K562 (cell line): ENCODE measurements around the gene TMEM217. TPM values are rescaled to one million over a fixed set of nuclear protein-coding genes. Genes with fewer than 3 reads are reported as not detected.

Experiments used
- ARID4B ChIP-seq: sonication (generic); formaldehyde crosslinking; IDR thresholded peaks from 2 replicates; pipeline ENCODE4 v1.8.0; 2022; ENCODE audit warnings: mild to moderate bottlenecking, missing genetic modification reagents
- CBX5 ChIP-seq: IDR thresholded peaks from 2 replicates; pipeline ENCODE4 v1.6.1; 2014; ENCODE audit warnings: low read depth, borderline replicate concordance
- CHCHD3 ChIP-seq: fragments of 250-450 bp; sonication (Bioruptor Pico); IDR thresholded peaks from 2 replicates; pipeline ENCODE4 v2.1.2; 2022; ENCODE audit warnings: mild to moderate bottlenecking
- CHD2 ChIP-seq: IDR thresholded peaks from 2 replicates; pipeline ENCODE4 v1.6.1; 2011; ENCODE audit warnings: low read depth, low read length
- GABPA ChIP-seq: fragments of 200-800 bp; sonication (Bioruptor generic); conservative IDR thresholded peaks from 2 replicates; pipeline ENCODE4 v1.6.1; 2016; ENCODE audit warnings: low read depth, missing genetic modification characterization, missing compliant biosample characterization
- KDM1A ChIP-seq, 2 experiments: fragments of 450-650 bp; IDR thresholded peaks; 2 replicates each; pipeline ENCODE4 v1.6.1; 2016; ENCODE audit warnings: mild to moderate bottlenecking in 2 of 2
- MITF ChIP-seq: IDR thresholded peaks from 2 replicates; pipeline ENCODE4 v1.6.1; 2014; ENCODE audit warnings: antibody characterized with exemption
- PBX2 ChIP-seq, 2 experiments: IDR thresholded peaks in 1 of 2; conservative IDR thresholded peaks in 1 of 2; 2 replicates each; pipeline ENCODE4 v1.6.1; 2016; ENCODE audit warnings: low read depth in 2 of 2, mild to moderate bottlenecking in 1 of 2, missing compliant biosample characterization in 1 of 2, missing genetic modification characterization in 1 of 2, moderate library complexity in 1 of 2
- THAP7 ChIP-seq: fragments of 250-450 bp; sonication (Bioruptor Pico); IDR thresholded peaks from 2 replicates; pipeline ENCODE4 v1.5.0; 2021
- ZBED1 ChIP-seq: IDR thresholded peaks from 2 replicates; pipeline ENCODE4 v1.6.1; 2014
- ZNF165 ChIP-seq: fragments of 250-450 bp; sonication (Bioruptor Pico); IDR thresholded peaks from 2 replicates; pipeline ENCODE4 v1.4.0; 2020; ENCODE audit warnings: borderline replicate concordance
- ZNF311 ChIP-seq: fragments of 250-450 bp; sonication (Bioruptor Pico); IDR thresholded peaks from 2 replicates; pipeline ENCODE4 v1.4.0; 2020; ENCODE audit warnings: mild to moderate bottlenecking, moderate library complexity
- ZNF511 ChIP-seq: sonication (generic); formaldehyde crosslinking; IDR thresholded peaks from 2 replicates; pipeline ENCODE4 v1.8.0; 2022; ENCODE audit warnings: mild to moderate bottlenecking, missing genetic modification reagents
- ZNF512 ChIP-seq: IDR thresholded peaks from 2 replicates; pipeline ENCODE4 v1.6.1; 2016; ENCODE audit warnings: missing genetic modification characterization, missing compliant biosample characterization
- ZNF79 ChIP-seq: fragments of 250-450 bp; sonication (Bioruptor Pico); IDR thresholded peaks from 2 replicates; pipeline ENCODE4 v1.4.0; 2020; ENCODE audit warnings: low read depth, mild to moderate bottlenecking, moderate library complexity
- polyA plus RNA-seq, 8 experiments: library from polyadenylated mRNA; depleted of rRNA in 4 of 8; stranded (reverse) in 5 of 8; unstranded in 3 of 8; fragments of >200 nt; fragmentation: Nextera tagmentation in 2 of 8; fragmentation: Illumina TruSeq in 1 of 8; extraction: Ambion mirVana in 2 of 8; extraction: Trizol in 1 of 8; gene quantifications; 2 replicates each; pipeline versions ENCODE4 v1.2.1 to v1.2.3, GENCODE V29; 2011 to 2014; ENCODE audit warnings: inconsistent platforms in 1 of 8, missing spikeins in 1 of 8
- total RNA-seq, 7 experiments: library from RNA; depleted of rRNA in 6 of 7; stranded (reverse); fragments of >200 nt in 6 of 7; fragmentation: Illumina TruSeq in 2 of 7; extraction: Trizol in 2 of 7; gene quantifications; 2 replicates each; pipeline versions ENCODE4 v1.2.1 to v1.2.3, GENCODE V29; 2011 to 2021; ENCODE audit warnings: low replicate concordance in 1 of 7

The TMEM217 gene
- total and polyA plus RNA-seq, 9 of the 15 experiments (the other 6 are each of a cell fraction or from before 2014, with no cell fraction given) = 1.3 to 8.0 (median 1.9) TPM

GRCh38 chr6:37257634-37258404 is at the start of gene TMEM217, which contains the start of gene TBC1D22B (continued):
- TF ChIP-seq ZNF79 (no peak), ZNF511 (CRISPR knock-in tag) (peak; percentile 82), PBX2 (CRISPR knock-in tag; IDR thresholded peaks at IDR 0.05; ENCODE audit: low read depth) (no peak), PBX2 (tag; conservative IDR thresholded peaks at IDR 0.05; ENCODE audit: low read depth) (no peak), ZNF311 (no peak), CHD2 (peak; percentile 83), ARID4B (CRISPR knock-in tag) (peak; percentile 53; the same call in 1 of the 2 replicates), ZNF512 (no peak), CBX5 (no peak), ZNF165 (CRISPR knock-in tag) (no peak), THAP7 (CRISPR knock-in tag) (peak; percentile 38; the same call in 1 of the 2 replicates), KDM1A (IDR thresholded peaks at IDR 0.05) (no peak), ZBED1 (0 out of 2 replicates have a peak, but pooled peaks have one; percentile 23), MITF (no peak), CHCHD3 (no peak), GABPA (tag) (no peak)
